ENCODE results near the gene FLNC.

- TF ChIP-seq CTCF (IDR thresholded peaks at IDR 0.05; ENCODE audit: insufficient read depth, low read length, poor library complexity, severe bottlenecking) (no peak), EZH2phosphoT487 (conservative IDR thresholded peaks at IDR 0.05; ENCODE audit: low read length) (no peak)
Observed at GRCh38 chr7:128873234-128873633, 43.0 kb downstream of the FLNC start.

Data from SU-DHL-6 (cell line).